Measurements from ENCODE around the gene FAM241B. TPM values are rescaled to one million over a fixed set of nuclear protein-coding genes. Genes with fewer than 3 reads are reported as not detected.

The FAM241B gene
- total RNA-seq, 1 experiment from 2014 or later = 13.7 TPM

DNA sequence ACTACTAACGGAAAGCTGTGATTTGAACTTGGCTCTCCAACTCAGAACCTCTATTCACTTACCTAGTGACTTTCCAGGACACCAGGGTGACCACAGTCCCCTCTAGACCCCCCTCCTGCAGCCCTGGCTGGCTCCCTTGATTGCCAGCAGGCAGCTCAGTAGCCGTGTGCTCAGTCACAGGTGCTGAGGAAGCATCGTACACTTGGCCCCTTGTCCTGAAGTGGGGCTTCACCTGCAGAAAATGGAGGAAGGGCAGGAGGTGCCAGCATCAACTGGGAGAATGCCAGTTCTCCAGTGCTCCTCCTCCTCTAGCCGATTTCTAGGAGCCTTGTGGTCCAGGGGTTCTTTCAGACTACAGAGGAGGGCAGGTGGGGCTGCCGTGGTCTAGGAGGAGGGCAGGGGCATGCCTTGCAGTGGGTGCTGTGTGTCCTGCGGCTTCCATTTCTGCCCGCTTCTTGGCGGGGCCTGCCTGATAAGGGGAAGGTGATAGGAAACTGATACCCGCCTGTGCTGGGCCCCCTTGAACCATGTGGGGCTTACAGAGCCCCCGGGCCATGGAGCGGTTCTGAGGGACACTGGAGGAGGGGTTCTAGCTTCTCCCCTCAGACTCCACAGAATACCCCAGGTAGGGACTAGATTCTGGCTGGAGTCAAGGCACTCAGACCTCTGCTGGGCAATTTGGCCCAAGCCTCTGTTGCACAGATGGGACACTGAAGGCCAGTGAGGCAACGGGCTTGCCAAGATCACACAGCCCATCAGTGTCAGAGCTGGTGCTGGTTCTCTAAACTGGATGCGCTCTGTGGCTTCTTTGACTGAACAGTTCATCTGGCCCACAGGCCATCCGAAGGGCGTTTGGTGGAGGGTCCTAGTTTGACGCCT is 14.0 kb downstream of the FAM241B start:
- DNase-seq = no peak
- Histone ChIP-seq H4K8ac (replicated peaks; ENCODE audit: insufficient read length, low read depth, low read length) (no peak overlapping the region), H3K23me2 (ENCODE audit: insufficient read length, low read depth, low read length, poor library complexity, severe bottlenecking) (no peaks in the 10 kb centered on the region), H2BK15ac (ENCODE audit: low read depth, low read length) (no peak overlapping the region), H3K27ac (ENCODE audit: insufficient read length, low read depth, low read length) (no peak overlapping the region), H2AK5ac (ENCODE audit: insufficient read length, low read length) (no peak overlapping the region), H3T11ph (ENCODE audit: low read length) (no peak overlapping the region), H3K4me2 (ENCODE audit: insufficient read depth, insufficient read length, low read length) (no peak overlapping the region), H2BK12ac (ENCODE audit: insufficient read length, low read depth, low read length) (no peak overlapping the region), H2BK5ac (ENCODE audit: insufficient read length, low read length) (no peak overlapping the region), H2BK20ac (ENCODE audit: low read depth, low read length, poor library complexity, severe bottlenecking) (no peak overlapping the region), H4K5ac (ENCODE audit: insufficient read length, low read depth, low read length) (no peak overlapping the region), H2BK120ac (ENCODE audit: low read depth, low read length, poor library complexity, severe bottlenecking) (no peak overlapping the region), H3K56ac (ENCODE audit: insufficient read length, low read depth, low read length) (no peak overlapping the region), H4K91ac (ENCODE audit: insufficient read length, low read depth, low read length) (no peak overlapping the region), H3K4me1 (ENCODE audit: insufficient read depth, low read length) (peaks cover 2% of the 10 kb centered on the region; the same call in 1 of the 2 replicates), H3K23ac (ENCODE audit: insufficient read length, low read depth, low read length) (no peak overlapping the region), H3K4ac (ENCODE audit: low read depth, low read length) (no peak overlapping the region), H3K27me3 (ENCODE audit: insufficient read depth, low read length) (no peaks in the 10 kb centered on the region), H3K14ac (ENCODE audit: insufficient read depth, low read length) (no peak overlapping the region), H2AFZ (ENCODE audit: low read length) (no peak overlapping the region), H3K9ac (ENCODE audit: extremely low read depth, insufficient read length, low read length) (no peak overlapping the region), H3K79me1 (ENCODE audit: insufficient read depth, low read depth, low read length, poor library complexity, severe bottlenecking) (no peaks in the 10 kb centered on the region), H4K20me1 (ENCODE audit: control insufficient read depth, insufficient read depth, insufficient read length) (no peaks in the 10 kb centered on the region), H3K18ac (ENCODE audit: insufficient read length, low read depth, low read length) (no peak overlapping the region), H3K79me2 (ENCODE audit: insufficient read depth, low read length) (no peaks in the 10 kb centered on the region), H3K9me3 (ENCODE audit: control insufficient read depth, low read depth, low read length) (no peaks in the 10 kb centered on the region)
- Mint-ChIP-seq H3K9me3 (no peaks in the 10 kb centered on the region), H3K27ac (no peak overlapping the region), H3K4me3 (no peak overlapping the region), H3K27me3 (ENCODE audit: low read depth) (peaks cover 24% of the 10 kb centered on the region), H3K36me3 (ENCODE audit: insufficient read depth in 1 of 3, low read depth in 3 of 3) (no peaks in the 10 kb centered on the region), H3K4me1 (peaks cover 26 to 27% of the 10 kb centered on the region in 2 experiments)
- no peak for TF ChIP-seq CTCF (conservative IDR thresholded peaks at IDR 0.05)
- WGBS (ENCODE audit: extremely low coverage, insufficient read length, low lambda C conversion rate) = no CpG with 5 or more reads among the region's 16 CpGs

Measured in H9 (cell line).